GM18526 (cell line): ENCODE results near the gene AMY1C.
"Not testable (repeated sequence)": the region's sequence is repeated elsewhere in the genome, so short reads cannot be mapped to it uniquely, and the experiment has no call there.

Experiments
- POLR2A ChIP-seq: IDR thresholded peaks from 3 replicates; pipeline ENCODE4 v1.6.1; 2011; ENCODE audit not compliant: insufficient read length; ENCODE audit errors: extremely low read depth

AMY1C gene

GRCh38 chr1:103749598-103749997 lies at the start of gene AMY1C:
TSS of gene AMY1C (plus strand) at chr1:103749898. CDS start at chr1:103750470, 572 bp downstream.
- not testable (repeated sequence) for TF ChIP-seq POLR2A

DNA sequence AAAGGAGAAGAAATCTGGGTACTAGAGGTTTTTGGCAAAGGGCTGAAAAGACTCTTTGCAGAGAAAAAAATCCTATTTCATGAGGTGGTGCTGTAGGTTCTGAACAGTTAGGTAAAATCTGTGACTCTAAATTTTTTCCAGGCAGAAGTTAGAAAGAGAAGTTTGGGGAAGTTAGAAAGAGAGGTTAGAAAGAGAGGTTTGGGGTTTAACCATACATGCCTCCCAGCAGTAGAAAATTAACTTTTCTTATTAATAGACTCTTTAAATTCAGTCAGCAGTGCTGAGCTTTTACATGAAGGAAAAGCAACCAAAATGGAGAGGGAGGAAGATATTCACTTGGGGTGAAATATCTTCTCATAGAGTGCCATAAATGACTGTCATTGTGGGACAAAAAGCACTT lies 12.2 kb downstream of the AMY1C start:
- no peak for TF ChIP-seq POLR2A

- no peak for TF ChIP-seq POLR2A
Measured at GRCh38 chr1:103779932-103780331, 30.2 kb downstream of the AMY1C start.

- TF ChIP-seq POLR2A, result no peak
Measured at GRCh38 chr1:103783944-103784377, 34.3 kb downstream of the AMY1C start.

- no peak for TF ChIP-seq POLR2A
Measured at GRCh38 chr1:103788377-103788776, 38.7 kb downstream of the AMY1C start.

DNA sequence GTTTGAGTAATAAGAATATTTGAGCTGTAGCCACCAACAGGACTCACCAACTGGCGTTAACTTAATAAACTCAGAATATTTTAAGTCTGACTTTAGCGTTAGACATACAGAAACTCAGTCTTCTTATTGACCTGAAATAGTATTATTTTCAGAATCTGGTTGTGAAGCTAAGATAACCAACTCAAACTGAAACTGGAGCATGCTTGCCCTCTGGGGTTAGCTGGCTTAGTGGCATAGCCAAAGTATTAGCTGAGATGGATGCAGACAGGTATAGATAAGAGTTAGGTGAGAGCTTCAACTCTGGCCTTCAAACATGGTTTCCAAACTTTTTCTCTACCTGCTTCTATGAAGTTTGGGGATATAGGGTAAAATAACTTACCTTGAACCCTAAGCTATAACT lies 40.5 kb downstream of the AMY1C start:
- TF ChIP-seq POLR2A, result no peak
